Parathyroid adenoma (tissue), 2 donors: ENCODE measurements around the gene FSTL4.

Experiments
- H2AFZ ChIP-seq: fragments of 300-600 bp; sonication (generic); one replicate; pipeline ENCODE4 v1.7.0; 2017; ENCODE audit warnings: antibody characterized with exemption, mild to moderate bottlenecking
- H3K27ac ChIP-seq: fragments of 300-600 bp; sonication (generic); one replicate; pipeline ENCODE4 v1.7.0; 2017
- H3K27me3 ChIP-seq: fragments of 300-600 bp; sonication (generic); one replicate; pipeline ENCODE4 v1.7.0; 2017; ENCODE audit warnings: low read length; ENCODE audit not compliant: control insufficient read depth, insufficient read depth
- H3K36me3 ChIP-seq: fragments of 300-600 bp; sonication (generic); one replicate; pipeline ENCODE4 v1.7.0; 2017; ENCODE audit warnings: low read length; ENCODE audit not compliant: control insufficient read depth, insufficient read depth
- H3K4me1 ChIP-seq: fragments of 300-600 bp; sonication (generic); one replicate; pipeline ENCODE4 v1.7.0; 2017; ENCODE audit warnings: control low read depth
- H3K4me2 ChIP-seq: fragments of 300-600 bp; sonication (generic); one replicate; pipeline ENCODE4 v1.7.0; 2017; ENCODE audit warnings: low read length
- H3K4me3 ChIP-seq: fragments of 300-600 bp; sonication (generic); one replicate; pipeline ENCODE4 v1.7.0; 2017; ENCODE audit warnings: low read depth, low read length
- H3K79me2 ChIP-seq: fragments of 300-600 bp; sonication (generic); one replicate; pipeline ENCODE4 v1.7.0; 2017; ENCODE audit warnings: control low read depth
- H3K9ac ChIP-seq: fragments of 300-600 bp; sonication (generic); one replicate; pipeline ENCODE4 v1.7.0; 2017; ENCODE audit warnings: mild to moderate bottlenecking
- H3K9me3 ChIP-seq: fragments of 300-600 bp; sonication (generic); one replicate; pipeline ENCODE4 v1.7.0; 2017; ENCODE audit warnings: low read length; ENCODE audit not compliant: control insufficient read depth
- TF ChIP-seq, protein P1 (sequence below): fragments of 300-600 bp; sonication (generic); IDR thresholded peaks from one replicate; pipeline ENCODE4 v1.7.0; 2017; ENCODE audit warnings: antibody characterized with exemption, mild to moderate bottlenecking
- donor health status: primary hyperparathyroidism.

Gene FSTL4

DNA sequence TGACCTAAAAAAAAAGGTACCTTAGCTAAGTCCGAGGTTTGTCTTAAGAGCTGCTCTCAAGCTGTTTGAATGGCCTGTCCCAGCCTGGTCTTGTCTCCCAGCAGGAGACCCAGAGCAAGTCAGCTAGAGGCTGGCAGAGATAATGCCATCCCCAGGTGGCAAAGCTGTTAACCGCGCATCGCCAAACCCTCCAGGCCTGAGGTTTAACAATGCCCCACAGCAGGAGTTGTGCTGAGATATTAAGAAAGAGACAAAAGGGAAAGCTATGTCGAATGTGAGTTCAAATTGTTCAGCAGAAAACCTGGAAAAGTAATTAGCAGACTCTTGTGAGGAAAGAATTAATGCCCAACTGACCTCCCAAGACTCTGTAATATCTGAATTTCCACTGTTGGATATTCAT is 187.1 kb downstream of the FSTL4 start:
- TF ChIP-seq, protein P1, sequence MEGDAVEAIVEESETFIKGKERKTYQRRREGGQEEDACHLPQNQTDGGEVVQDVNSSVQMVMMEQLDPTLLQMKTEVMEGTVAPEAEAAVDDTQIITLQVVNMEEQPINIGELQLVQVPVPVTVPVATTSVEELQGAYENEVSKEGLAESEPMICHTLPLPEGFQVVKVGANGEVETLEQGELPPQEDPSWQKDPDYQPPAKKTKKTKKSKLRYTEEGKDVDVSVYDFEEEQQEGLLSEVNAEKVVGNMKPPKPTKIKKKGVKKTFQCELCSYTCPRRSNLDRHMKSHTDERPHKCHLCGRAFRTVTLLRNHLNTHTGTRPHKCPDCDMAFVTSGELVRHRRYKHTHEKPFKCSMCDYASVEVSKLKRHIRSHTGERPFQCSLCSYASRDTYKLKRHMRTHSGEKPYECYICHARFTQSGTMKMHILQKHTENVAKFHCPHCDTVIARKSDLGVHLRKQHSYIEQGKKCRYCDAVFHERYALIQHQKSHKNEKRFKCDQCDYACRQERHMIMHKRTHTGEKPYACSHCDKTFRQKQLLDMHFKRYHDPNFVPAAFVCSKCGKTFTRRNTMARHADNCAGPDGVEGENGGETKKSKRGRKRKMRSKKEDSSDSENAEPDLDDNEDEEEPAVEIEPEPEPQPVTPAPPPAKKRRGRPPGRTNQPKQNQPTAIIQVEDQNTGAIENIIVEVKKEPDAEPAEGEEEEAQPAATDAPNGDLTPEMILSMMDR: no peak

DNA sequence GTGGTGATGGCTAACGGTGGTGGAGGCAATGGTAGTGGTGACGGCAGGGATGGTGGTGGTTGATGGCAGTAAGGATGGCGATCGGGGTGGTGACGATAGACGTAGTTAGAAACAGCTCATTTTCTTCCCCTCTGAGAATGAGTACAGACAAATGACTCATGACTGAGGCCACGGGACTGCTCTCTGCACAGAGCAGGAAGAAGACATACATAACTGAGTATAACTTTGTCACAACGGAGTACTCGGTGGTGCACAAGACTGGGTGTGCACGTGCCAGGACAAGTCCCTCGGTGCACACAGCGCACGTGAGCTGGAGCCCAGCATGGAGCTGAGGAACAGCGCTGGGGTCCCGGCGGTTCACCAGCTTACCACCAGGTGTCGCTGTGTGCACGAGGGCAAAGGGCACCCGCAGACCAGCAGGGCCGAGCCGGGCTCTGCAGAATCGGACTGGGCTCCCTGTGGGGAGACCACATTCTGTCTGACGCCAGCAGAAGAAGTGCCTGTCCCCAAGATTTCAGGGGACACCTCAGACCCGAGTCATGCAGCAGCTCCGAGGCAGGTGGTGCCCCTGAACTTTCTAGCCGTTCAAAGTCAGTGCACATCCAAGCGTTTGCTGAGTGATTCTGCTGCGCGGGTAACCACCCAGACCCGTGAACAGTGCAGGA is 188.6 kb downstream of the FSTL4 start:
- H3K36me3 ChIP-seq: no peaks in the 10 kb centered on the region

More for the DNA sequence above, 187.1 kb downstream of the FSTL4 start:
- Histone ChIP-seq H3K36me3 (no peaks in the 10 kb centered on the region), H3K4me2 (no peak overlapping the region), H3K27ac (no peak overlapping the region), H3K9ac (no peak overlapping the region), H3K79me2 (peaks cover 12% of the 10 kb centered on the region), H3K4me1 (no peaks in the 10 kb centered on the region), H3K27me3 (no peaks in the 10 kb centered on the region), H3K9me3 (no peaks in the 10 kb centered on the region), H3K4me3 (no peak overlapping the region), H2AFZ (no peak overlapping the region)

DNA sequence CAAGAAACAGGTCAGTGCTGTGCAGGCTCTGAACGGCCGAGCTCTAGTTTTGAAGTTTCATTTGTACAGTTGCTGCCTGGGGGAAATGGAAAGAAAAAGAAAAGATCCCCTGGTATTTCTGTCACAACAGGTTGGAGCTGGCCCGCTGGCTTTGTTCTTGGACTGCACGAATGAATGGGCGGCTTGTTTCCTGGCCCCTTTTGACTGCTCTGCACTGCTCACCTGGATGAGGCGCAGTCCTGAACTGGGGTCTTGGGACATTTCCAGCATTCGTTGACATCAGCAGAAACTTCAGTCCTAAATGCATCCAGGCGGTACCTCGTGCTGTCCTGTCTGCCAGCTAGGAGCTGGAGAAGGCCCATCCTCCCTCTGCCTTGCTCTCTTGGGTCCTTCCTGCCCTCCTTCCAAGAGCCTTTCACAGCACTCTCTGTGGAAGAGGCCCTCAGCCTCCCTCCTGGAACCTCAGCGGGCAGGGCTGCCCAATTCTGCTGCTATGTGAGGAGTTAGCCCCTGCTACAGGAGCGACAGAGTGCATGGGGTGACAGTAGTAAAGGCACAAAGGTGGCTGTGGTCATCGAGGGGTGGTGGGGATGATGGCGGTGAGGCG is 189.2 kb downstream of the FSTL4 start:
- Histone ChIP-seq H3K27me3 (no peaks in the 10 kb centered on the region), H3K27ac (no peak overlapping the region), H3K36me3 (no peaks in the 10 kb centered on the region), H3K4me3 (no peak overlapping the region), H3K4me1 (no peaks in the 10 kb centered on the region), H3K4me2 (no peak overlapping the region), H3K9ac (no peak overlapping the region), H2AFZ (no peak overlapping the region), H3K9me3 (no peaks in the 10 kb centered on the region), H3K79me2 (peaks cover 14% of the 10 kb centered on the region)
- TF ChIP-seq, protein P1: no peak

More for the DNA sequence above, 188.6 kb downstream of the FSTL4 start:
- Histone ChIP-seq H3K79me2 (peaks cover 14% of the 10 kb centered on the region), H3K4me2 (no peak overlapping the region), H3K9me3 (no peaks in the 10 kb centered on the region), H3K9ac (no peak overlapping the region), H3K4me3 (no peak overlapping the region), H3K27ac (no peak overlapping the region), H3K27me3 (no peaks in the 10 kb centered on the region), H3K4me1 (no peaks in the 10 kb centered on the region), H2AFZ (peak overlapping the region; percentile 16)
- TF ChIP-seq, protein P1: peak; percentile 96

DNA sequence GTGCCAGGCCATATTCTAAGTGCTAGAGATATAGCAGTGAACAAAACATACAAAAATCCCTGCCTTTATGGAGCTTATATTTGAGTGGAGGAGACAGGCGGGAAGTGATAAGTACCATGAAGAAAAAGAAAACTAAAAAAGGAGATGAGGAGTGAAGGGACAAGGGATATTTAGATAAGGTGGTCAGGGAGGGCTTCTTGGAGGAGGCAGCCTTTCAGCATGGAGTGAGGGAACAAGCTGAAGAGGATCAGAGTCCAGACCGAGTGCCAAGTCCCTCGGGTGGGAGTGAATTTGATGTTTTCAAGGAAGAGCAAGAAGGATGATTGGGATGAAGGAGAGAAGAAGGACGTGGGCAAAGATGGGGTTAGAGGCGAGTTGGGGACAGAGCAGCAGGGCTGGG is 190.5 kb downstream of the FSTL4 start:
- H3K4me2 ChIP-seq: no peak overlapping the region
- peaks cover 14% of the 10 kb centered on the region for H3K79me2 ChIP-seq
- H3K4me1 ChIP-seq: no peaks in the 10 kb centered on the region
- H3K27me3 ChIP-seq: no peaks in the 10 kb centered on the region
- H3K9me3 ChIP-seq: no peaks in the 10 kb centered on the region
- H3K4me3 ChIP-seq: no peak overlapping the region
- no peaks in the 10 kb centered on the region for H3K36me3 ChIP-seq
- H2AFZ ChIP-seq: no peak overlapping the region
- no peak overlapping the region for H3K27ac ChIP-seq
- H3K9ac ChIP-seq: no peak overlapping the region
- TF ChIP-seq, protein P1: no peak

DNA sequence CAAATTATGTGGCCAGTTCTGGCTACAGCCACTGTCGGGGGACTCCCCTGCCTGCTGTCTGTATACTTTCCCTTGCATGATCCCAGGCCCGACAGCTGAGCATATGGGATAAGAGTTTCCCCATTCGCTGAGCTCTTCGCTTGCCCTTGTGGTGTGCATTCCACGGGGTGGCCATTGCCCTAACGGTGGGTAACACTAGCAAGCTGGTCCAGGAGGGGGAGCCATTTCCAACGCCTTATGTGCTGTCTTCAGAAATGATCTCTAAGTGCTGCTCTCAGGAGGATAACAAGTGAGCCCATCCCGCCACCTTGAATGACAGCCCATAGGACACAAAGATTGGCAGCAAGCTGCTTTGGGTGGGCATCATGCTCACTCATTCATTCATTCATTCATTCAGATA is 190.9 kb downstream of the FSTL4 start:
- H2AFZ ChIP-seq: no peak overlapping the region
- no peaks in the 10 kb centered on the region for H3K4me1 ChIP-seq
- no peak overlapping the region for H3K9ac ChIP-seq
- no peak overlapping the region for H3K4me3 ChIP-seq
- peaks cover 14% of the 10 kb centered on the region for H3K79me2 ChIP-seq
- H3K27me3 ChIP-seq: no peaks in the 10 kb centered on the region
- H3K27ac ChIP-seq: no peak overlapping the region
- H3K9me3 ChIP-seq: no peaks in the 10 kb centered on the region
- TF ChIP-seq, protein P1: no peak
- no peak overlapping the region for H3K4me2 ChIP-seq
- H3K36me3 ChIP-seq: no peaks in the 10 kb centered on the region
